Uterus (tissue), 4 donors: ENCODE results near the gene PROC. TPM values are rescaled to one million over a fixed set of nuclear protein-coding genes. Genes with fewer than 3 reads are reported as not detected.

Experiments used
- DNase-seq, 2 donors: peaks; one replicate each; pipeline ENCODE4 v3.0.0-alpha.2; 2019 to 2020
- H3K27ac ChIP-seq, 2 donors: fragments of 200-600 bp; sonication (generic); 1 replicate in 1 of 2; 2 replicates in 1 of 2; pipeline ENCODE4 v1.5.1; 2016 to 2018
- H3K27me3 ChIP-seq, 2 donors: fragments of 200-600 bp; sonication (generic); one replicate each; pipeline ENCODE4 v1.5.1; 2018 to 2019; ENCODE audit warnings: control low read depth in 1 of 2
- H3K36me3 ChIP-seq, 2 donors: fragments of 200-600 bp; sonication (generic); one replicate each; pipeline ENCODE4 v1.5.1; 2019; ENCODE audit warnings: control low read depth in 1 of 2
- H3K4me1 ChIP-seq, 2 donors: fragments of 200-600 bp; sonication (generic); one replicate each; pipeline ENCODE4 v1.5.1; 2018 to 2019; ENCODE audit warnings: control low read depth in 1 of 2
- H3K4me3 ChIP-seq, 2 donors: fragments of 200-600 bp; sonication (generic); 1 replicate in 1 of 2; 2 replicates in 1 of 2; pipeline ENCODE4 v1.5.1; 2018 to 2019; ENCODE audit warnings: mild to moderate bottlenecking in 1 of 2
- H3K9me3 ChIP-seq, 2 donors: fragments of 200-600 bp; sonication (generic); one replicate each; pipeline ENCODE4 v1.5.1; 2019; ENCODE audit warnings: control low read depth in 1 of 2
- POLR2A ChIP-seq, 2 donors: fragments of 450-650 bp; IDR thresholded peaks; one replicate each; pipeline ENCODE4 v1.6.1; 2016; ENCODE audit warnings: antibody characterized with exemption in 2 of 2, mild to moderate bottlenecking in 1 of 2, moderate library complexity in 1 of 2
- intact Hi-C: fragments of 100-400 bp; cut with DNase I; formaldehyde crosslinking; loops from one replicate; pipeline ENCODE4 v1.15.1; 2023; ENCODE audit warnings: low total_unique reads
- total RNA-seq, 4 donors: library from RNA; depleted of rRNA in 3 of 4; stranded (reverse); fragments of >200 nt in 3 of 4; gene quantifications; one replicate each; pipeline versions ENCODE4 v1.1.0 to v1.2.4, GENCODE V29; 2014 to 2023
- TF ChIP-seq, protein P1 (sequence below), 4 experiments: fragments of 200-600 bp in 2 of 4; fragments of 450-650 bp in 2 of 4; sonication (generic) in 2 of 4; IDR thresholded peaks; one replicate each; pipeline ENCODE4 v1.5.1; 2016 to 2019; ENCODE audit warnings: antibody characterized with exemption in 4 of 4, mild to moderate bottlenecking in 2 of 4, moderate library complexity in 1 of 4
- donor health status: DM: yes; HTN: yes; CAD: no.

PROC gene
- total RNA-seq, 4 donors from 2014 or later: 0.21 TPM; not detected in 3

DNA sequence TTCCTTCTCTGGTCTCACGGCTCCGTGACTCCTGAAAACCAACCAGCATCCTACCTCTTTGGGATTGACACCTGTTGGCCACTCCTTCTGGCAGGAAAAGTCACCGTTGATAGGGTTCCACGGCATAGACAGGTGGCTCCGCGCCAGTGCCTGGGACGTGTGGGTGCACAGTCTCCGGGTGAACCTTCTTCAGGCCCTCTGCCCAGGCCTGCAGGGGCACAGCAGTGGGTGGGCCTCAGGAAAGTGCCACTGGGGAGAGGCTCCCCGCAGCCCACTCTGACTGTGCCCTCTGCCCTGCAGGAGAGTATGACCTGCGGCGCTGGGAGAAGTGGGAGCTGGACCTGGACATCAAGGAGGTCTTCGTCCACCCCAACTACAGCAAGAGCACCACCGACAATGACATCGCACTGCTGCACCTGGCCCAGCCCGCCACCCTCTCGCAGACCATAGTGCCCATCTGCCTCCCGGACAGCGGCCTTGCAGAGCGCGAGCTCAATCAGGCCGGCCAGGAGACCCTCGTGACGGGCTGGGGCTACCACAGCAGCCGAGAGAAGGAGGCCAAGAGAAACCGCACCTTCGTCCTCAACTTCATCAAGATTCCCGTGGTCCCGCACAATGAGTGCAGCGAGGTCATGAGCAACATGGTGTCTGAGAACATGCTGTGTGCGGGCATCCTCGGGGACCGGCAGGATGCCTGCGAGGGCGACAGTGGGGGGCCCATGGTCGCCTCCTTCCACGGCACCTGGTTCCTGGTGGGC, 10.0 kb downstream of the PROC start:
- intact Hi-C loops: no loop called here
- no peak for TF ChIP-seq POLR2A (IDR thresholded peaks at IDR 0.05)
- TF ChIP-seq, protein P1, sequence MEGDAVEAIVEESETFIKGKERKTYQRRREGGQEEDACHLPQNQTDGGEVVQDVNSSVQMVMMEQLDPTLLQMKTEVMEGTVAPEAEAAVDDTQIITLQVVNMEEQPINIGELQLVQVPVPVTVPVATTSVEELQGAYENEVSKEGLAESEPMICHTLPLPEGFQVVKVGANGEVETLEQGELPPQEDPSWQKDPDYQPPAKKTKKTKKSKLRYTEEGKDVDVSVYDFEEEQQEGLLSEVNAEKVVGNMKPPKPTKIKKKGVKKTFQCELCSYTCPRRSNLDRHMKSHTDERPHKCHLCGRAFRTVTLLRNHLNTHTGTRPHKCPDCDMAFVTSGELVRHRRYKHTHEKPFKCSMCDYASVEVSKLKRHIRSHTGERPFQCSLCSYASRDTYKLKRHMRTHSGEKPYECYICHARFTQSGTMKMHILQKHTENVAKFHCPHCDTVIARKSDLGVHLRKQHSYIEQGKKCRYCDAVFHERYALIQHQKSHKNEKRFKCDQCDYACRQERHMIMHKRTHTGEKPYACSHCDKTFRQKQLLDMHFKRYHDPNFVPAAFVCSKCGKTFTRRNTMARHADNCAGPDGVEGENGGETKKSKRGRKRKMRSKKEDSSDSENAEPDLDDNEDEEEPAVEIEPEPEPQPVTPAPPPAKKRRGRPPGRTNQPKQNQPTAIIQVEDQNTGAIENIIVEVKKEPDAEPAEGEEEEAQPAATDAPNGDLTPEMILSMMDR (IDR thresholded peaks at IDR 0.05): no peak

GRCh38 chr2:127428815-127429109, 10.5 kb downstream of the PROC start:
- DNase-seq: no peak
- TF ChIP-seq POLR2A (IDR thresholded peaks at IDR 0.05): no peak
- TF ChIP-seq, protein P1 (IDR thresholded peaks at IDR 0.05): no peak
- Histone ChIP-seq H3K27ac (no peak overlapping the region), H3K4me1 (no peaks in the 10 kb centered on the region), H3K27me3 (peaks cover 0 to under 1% of the 10 kb centered on the region in 2 donors), H3K9me3 (no peaks in the 10 kb centered on the region), H3K36me3 (no peaks in the 10 kb centered on the region), H3K4me3 (no peak overlapping the region)
- intact Hi-C loops: no loop called here

More for the DNA sequence above, 10.0 kb downstream of the PROC start:
- H3K36me3 ChIP-seq: no peaks in the 10 kb centered on the region
- H3K4me1 ChIP-seq: peaks cover 0 to 1% of the 10 kb centered on the region in 2 donors
- H3K27ac ChIP-seq: no peak overlapping the region
- H3K27me3 ChIP-seq: peaks cover 0 to 5% of the 10 kb centered on the region in 2 donors
- no peak overlapping the region for H3K4me3 ChIP-seq
- DNase-seq: no peak
- H3K9me3 ChIP-seq: no peaks in the 10 kb centered on the region

DNA sequence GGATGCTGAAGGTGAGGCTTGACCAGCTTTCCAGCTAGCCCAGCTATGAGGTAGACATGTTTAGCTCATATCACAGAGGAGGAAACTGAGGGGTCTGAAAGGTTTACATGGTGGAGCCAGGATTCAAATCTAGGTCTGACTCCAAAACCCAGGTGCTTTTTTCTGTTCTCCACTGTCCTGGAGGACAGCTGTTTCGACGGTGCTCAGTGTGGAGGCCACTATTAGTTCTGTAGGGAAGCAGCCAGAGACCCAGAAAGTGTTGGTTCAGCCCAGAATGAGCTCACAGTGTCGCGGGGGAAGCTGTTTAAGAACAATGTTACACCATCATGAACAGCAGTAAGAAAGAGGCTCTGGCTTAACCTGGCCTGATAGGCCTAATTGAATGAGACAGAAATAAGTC, 11.1 kb downstream of the PROC start:
- H3K9me3 ChIP-seq: no peaks in the 10 kb centered on the region
- H3K4me1 ChIP-seq: no peaks in the 10 kb centered on the region
- H3K36me3 ChIP-seq: no peaks in the 10 kb centered on the region
- no peak for DNase-seq
- no peak for TF ChIP-seq POLR2A (IDR thresholded peaks at IDR 0.05)
- TF ChIP-seq, protein P1 (IDR thresholded peaks at IDR 0.05): no peak
- H3K4me3 ChIP-seq: no peak overlapping the region
- intact Hi-C loops: no loop called here
- no peak overlapping the region for H3K27ac ChIP-seq
- no peaks in the 10 kb centered on the region for H3K27me3 ChIP-seq

DNA sequence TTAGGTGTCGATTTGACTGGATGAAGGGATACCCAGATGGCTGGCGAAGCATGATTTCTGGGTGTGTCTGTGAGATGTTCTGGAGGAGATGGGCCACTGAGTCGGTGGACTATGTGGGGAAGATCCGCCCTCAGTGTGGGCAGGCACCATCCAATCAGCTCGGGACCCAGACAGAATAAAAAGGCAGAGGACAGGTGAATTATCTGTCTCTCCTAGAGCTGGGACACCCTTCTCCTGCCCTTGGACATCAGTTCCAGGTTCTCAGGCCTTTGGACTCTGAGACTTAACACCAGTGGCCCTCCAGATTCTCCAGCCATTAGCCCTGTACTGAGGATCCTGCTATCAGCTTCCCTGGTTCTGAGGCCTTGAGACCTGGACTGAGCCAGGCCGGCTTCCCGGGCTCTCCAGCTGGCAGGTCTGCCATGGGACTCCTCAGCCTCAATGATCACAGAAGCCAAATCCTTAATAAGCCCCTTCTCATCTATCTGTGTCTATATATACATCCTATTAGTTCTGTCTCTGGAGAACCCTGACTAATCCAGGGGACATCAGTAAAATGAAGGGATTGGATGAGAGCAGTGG, 11.7 kb downstream of the PROC start:
- no peaks in the 10 kb centered on the region for H3K27me3 ChIP-seq

More for the DNA sequence above, 11.7 kb downstream of the PROC start:
- TF ChIP-seq, protein P1 (IDR thresholded peaks at IDR 0.05): no peak
- TF ChIP-seq POLR2A (IDR thresholded peaks at IDR 0.05): no peak
- no peaks in the 10 kb centered on the region for H3K4me1 ChIP-seq
- no peaks in the 10 kb centered on the region for H3K9me3 ChIP-seq
- DNase-seq: no peak
- no peak overlapping the region for H3K27ac ChIP-seq
- intact Hi-C loops: no loop called here
- no peak overlapping the region for H3K4me3 ChIP-seq
- H3K36me3 ChIP-seq: no peaks in the 10 kb centered on the region
